Measurements from ENCODE around the gene CRACR2A.

CRACR2A gene

GRCh38 chr12:3673981-3674708, 78.8 kb downstream of the CRACR2A start:
- no peak for DNase-seq (ENCODE audit: low read depth)
- TF ChIP-seq CTCF (IDR thresholded peaks at IDR 0.05; ENCODE audit: low read length, missing control alignments), result no peak
- no peak overlapping the region for H3K4me3 ChIP-seq (replicated peaks; ENCODE audit: low read depth, low read length)

- H3K4me3 ChIP-seq (replicated peaks; ENCODE audit: low read depth, low read length), result no peak overlapping the region
- DNase-seq (ENCODE audit: low read depth), result no peak
- TF ChIP-seq CTCF (IDR thresholded peaks at IDR 0.05; ENCODE audit: low read length, missing control alignments), result no peak
These were observed 80.8 kb downstream of the CRACR2A start for GRCh38 chr12:3672113-3672509.

DNA sequence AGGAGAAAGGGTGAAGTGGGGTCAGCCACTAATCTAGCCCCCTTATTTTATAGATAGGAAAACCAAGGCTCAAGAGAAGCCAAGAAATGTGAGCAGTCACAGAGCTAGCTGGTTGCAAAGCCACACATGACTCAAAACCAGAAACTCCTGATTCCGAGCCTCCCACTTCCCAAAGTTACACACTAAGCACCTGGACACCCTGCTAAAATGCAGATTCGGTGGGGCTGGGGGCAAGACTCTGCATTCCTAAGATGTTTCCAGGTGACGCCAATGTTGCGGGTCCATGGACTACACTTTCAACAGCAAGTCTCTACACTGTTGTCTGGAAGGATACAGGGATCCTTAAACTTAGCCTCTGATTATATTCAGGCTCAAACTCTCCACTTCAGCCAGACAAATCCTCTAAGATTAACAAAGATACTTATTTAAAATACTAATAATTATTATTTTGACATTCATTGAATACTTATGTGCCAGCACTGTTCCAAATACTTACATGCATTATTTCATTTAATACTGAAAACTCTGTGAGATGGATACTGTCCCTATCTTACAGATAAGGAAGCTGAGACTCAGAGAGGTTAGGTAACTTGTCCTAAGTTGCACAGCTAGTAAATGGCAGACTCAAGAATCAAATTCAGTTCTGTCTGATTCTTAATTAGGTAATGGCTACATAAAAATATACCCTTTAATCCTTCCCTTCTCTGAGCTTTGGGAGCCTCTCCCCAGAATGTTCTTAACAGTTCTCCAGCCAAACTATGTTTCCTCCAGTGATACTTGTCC, 81.4 kb downstream of the CRACR2A start:
- DNase-seq (ENCODE audit: low read depth), result no peak
- no peak for TF ChIP-seq CTCF (IDR thresholded peaks at IDR 0.05; ENCODE audit: low read length, missing control alignments)
- H3K4me3 ChIP-seq (replicated peaks; ENCODE audit: low read depth, low read length), result no peak overlapping the region

DNA sequence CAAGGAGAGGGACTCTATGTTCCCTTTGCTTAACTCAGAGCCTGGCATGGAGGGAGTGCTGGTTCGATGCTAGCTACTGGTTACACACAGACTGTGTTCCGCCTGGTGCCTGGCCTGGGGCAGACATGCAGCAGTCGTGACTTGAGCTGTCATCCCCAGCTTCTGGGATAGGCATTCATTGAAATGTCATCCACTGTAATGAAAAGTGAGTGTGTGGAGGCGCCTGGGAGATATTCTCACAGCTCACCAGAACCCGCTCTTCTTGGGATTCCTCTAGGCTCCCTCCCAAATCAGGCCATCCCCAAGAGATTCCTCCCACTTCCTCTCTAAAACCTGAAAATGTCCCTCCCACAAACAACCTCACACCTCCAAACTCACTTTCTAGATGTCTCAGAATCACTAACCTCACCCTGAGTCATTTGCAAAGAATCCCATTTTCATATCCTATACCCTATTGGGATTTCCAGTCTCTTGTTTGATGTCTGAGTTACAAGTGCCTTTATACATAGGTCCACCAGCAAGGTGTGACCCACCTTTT, 82.8 kb downstream of the CRACR2A start:
- no peak for TF ChIP-seq CTCF (IDR thresholded peaks at IDR 0.05; ENCODE audit: low read length, missing control alignments)

GRCh38 chr12:3669594-3669993, 83.3 kb downstream of the CRACR2A start:
- no peak overlapping the region for H3K4me3 ChIP-seq (replicated peaks; ENCODE audit: low read depth, low read length)
- TF ChIP-seq CTCF (IDR thresholded peaks at IDR 0.05; ENCODE audit: low read length, missing control alignments), result no peak
- no peak for DNase-seq (ENCODE audit: low read depth)

More for the DNA sequence above, 82.8 kb downstream of the CRACR2A start:
- DNase-seq (ENCODE audit: low read depth), result no peak
- H3K4me3 ChIP-seq (replicated peaks; ENCODE audit: low read depth, low read length), result no peak overlapping the region

DNA sequence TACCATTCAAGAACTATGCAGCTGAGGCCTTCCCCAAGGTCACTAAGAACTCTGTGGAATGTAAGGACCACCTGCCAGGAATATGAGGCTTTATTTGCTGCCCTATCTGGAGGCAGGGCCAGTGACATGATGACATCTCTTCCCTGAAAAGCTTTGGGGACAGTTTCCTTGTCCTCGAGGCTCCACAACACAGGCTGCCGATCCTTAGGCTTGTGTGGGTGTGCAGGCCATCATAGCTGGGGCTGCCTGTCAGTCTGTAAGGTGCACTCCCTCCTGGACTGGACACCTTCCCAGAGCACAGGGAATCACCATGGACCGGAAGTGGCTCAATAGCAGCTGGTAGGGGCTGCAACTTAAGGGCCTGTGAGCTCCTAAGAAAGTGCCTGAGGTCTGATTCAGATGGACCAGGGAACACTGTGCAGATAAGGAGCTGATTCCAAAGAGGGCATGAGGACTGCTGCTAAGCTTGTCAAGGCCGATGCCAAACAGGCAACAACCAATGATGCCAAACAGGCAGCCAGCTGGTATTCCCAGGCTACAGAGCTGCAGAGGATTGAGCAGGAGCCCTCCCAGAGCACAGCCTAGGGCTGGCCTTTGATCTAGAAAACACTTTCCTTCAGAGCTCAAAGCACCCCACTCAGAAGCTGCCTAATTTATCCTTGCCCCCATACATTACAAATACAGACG, 84.3 kb downstream of the CRACR2A start:
- no peak overlapping the region for H3K4me3 ChIP-seq (replicated peaks; ENCODE audit: low read depth, low read length)
- no peak for TF ChIP-seq CTCF (IDR thresholded peaks at IDR 0.05; ENCODE audit: low read length, missing control alignments)

More for the DNA sequence above, 84.3 kb downstream of the CRACR2A start:
- no peak for DNase-seq (ENCODE audit: low read depth)
